ENCODE results near the gene GTF2IRD1.
A peak's percentile ranks its signal among the peaks of the same experiment; 100 is the strongest.
"Not testable (repeated sequence)": the region's sequence is repeated elsewhere in the genome, so short reads cannot be mapped to it uniquely, and the experiment has no call there.

The GTF2IRD1 gene, protein sequence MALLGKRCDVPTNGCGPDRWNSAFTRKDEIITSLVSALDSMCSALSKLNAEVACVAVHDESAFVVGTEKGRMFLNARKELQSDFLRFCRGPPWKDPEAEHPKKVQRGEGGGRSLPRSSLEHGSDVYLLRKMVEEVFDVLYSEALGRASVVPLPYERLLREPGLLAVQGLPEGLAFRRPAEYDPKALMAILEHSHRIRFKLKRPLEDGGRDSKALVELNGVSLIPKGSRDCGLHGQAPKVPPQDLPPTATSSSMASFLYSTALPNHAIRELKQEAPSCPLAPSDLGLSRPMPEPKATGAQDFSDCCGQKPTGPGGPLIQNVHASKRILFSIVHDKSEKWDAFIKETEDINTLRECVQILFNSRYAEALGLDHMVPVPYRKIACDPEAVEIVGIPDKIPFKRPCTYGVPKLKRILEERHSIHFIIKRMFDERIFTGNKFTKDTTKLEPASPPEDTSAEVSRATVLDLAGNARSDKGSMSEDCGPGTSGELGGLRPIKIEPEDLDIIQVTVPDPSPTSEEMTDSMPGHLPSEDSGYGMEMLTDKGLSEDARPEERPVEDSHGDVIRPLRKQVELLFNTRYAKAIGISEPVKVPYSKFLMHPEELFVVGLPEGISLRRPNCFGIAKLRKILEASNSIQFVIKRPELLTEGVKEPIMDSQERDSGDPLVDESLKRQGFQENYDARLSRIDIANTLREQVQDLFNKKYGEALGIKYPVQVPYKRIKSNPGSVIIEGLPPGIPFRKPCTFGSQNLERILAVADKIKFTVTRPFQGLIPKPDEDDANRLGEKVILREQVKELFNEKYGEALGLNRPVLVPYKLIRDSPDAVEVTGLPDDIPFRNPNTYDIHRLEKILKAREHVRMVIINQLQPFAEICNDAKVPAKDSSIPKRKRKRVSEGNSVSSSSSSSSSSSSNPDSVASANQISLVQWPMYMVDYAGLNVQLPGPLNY

GRCh38 chr7:74453322-74454011 lies at the start of gene GTF2IRD1:
Gene GTF2IRD1, plus strand, starts transcription at chr7:74453906. Its CDS starts 54,175 bp downstream, at chr7:74508081.
- peak; percentile 52 for DNase-seq

DNA sequence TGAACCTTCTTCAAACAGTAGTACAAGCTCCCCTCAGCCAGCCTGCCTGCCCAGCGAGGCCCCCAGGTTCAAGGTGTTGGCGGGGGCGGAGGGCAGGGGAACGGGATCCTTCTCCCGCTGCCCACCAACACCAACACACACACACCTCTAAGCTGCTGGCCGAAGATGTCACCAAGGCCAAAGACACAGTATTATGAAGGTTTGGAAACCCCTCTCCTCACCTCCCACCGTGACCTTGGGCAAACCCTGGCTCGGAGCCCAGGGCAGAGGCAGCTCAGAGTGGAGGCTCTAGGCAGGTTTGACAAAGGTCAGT lies 49.4 kb upstream of the GTF2IRD1 start:
- no peak for DNase-seq

GRCh38 chr7:74404741-74405140 lies 49.0 kb upstream of the GTF2IRD1 start:
- no peak for DNase-seq

DNA sequence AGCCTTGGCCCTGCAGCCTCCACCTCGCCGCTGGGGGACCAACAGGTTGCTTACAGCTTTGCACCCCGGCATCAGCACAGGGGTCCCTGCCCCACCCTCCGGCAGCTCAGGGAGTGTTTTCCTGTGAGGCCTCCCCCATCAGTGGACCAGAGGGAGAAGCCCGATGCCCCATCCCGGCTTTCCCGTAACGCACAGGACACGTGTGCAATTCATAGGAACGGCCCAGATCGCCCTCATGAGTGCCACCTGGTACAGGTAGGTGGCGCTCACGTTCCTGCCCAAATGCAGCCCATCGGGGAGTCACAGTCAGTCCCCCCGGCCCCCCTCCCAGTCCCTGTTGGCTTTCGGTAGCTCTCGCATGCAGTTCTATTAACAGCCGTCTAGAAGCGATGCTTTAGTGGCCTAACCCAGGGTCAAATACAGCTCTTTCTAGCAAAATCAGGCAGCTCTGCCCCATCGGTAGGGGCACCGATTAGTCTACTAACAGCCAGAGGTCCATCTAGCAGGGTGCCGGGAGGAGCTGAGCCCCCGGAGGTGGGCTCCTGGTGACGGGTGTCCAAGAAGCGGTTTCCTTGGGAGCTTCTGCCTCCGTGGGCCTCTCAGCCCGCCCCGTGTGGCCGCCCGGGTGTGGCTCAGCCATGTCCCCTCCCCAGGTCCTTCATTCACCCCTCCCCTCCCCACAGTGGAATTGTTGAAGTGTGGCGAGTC lies 48.4 kb upstream of the GTF2IRD1 start:
- DNase-seq, result no peak

DNA sequence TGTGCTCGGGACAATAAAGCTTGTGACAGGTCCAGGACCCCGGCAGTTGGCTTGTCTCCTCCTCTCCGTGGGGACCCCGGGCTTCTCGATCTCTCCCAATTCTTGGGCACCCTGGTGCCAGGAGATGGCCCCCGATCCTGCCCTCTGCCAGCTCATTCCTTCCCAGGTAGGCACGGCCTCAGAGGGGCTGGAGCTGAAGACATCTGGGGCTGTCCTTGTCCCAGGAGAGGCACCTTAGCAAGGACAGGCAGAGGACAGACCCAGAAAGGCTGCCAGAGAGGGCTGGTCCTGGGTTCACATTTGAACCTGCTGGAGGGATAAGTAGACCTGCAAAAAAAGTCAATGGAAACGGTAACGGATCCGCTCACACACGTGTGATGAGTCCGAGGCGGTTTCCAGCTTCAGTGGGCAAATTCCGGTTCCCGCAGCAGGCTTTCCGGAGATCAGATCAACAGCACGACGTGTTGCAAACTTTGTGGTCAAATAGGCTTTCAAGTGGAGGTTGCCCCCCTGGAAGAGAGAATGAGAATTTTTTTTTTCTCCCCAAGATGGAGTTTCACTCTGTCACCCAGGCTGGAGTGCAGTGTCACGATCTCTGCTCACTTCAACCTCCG lies 47.7 kb upstream of the GTF2IRD1 start:
- no peak for DNase-seq

DNA sequence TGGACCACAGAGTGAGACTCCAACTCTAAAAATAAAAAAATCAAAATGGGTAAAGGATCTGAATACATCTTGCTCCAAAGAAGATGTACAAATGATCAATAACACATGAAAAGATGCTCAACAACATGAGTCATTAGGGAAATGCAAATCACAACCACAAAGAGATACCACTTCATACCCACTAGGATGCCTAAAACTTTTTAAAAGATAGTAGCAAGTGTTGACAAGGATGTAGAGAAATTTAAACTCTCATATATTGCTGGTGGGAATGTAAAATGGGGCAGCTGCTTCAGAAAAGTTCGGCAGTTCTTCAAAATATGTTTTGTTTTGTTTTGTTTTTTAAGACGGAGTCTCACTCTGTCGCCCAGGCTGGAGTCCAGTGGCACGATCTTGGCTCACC lies 45.7 kb upstream of the GTF2IRD1 start:
- DNase-seq, result no peak

DNA sequence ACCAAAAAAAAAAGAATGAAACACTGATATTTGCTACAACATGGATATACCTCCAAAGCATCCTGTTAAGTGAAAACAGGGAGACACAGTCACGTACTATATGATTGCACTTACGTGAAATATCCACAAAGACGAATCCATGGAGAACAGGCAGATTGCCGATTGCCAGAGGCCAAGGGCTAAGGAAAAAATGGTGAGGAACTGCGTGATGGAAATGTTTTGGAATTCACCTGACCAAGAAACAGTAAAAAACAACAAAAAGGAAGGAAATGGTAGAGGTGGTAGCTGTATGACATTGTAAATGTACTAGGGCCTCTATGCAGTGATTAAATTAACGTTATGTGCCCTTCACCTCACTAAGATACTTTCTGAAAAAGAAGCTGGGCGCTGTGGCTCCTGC lies 44.1 kb upstream of the GTF2IRD1 start:
- no peak for DNase-seq

DNA sequence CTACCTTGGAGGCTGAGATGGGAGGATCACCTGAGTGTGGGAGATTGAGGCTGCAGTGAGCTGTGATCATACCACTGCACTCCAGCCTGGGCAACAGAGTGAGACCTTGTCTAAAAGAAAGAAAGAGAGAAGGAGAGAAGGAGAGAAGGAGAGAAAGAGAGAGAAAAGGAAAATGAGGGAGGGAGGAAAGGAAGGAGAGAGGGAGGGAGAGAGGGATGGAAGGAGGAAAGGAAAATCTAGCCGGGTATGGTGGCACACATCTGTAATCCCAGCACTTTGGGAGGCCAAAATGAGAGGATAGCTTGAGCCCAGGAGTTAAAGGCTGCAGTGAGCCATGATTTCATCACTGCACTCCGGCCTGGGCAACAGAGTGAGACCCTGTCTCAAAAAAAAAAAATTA lies 42.9 kb upstream of the GTF2IRD1 start:
- DNase-seq, result no peak

DNA sequence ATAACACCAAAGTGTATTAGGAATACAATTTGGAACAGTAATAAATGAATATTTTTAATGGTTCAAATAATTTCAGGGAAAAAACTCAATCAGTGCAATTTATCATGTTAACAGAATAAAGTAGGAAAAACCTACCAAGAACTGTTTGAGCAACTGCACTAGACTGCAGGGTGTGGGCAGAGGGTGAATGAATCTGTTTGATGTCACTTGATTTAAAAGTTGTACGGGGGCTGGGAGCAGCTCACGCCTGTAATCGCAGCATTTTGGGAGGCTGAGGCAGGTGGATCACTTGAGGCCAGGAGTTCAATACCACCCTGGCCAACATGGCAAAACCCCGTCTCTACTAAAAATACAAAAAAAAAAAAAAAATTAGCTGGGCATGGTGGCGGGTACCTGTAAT lies 42.1 kb upstream of the GTF2IRD1 start:
- DNase-seq, result not testable (repeated sequence)

GRCh38 chr7:74412056-74412455 lies 41.6 kb upstream of the GTF2IRD1 start:
- DNase-seq, result no peak

- DNase-seq, result no peak
Measured at GRCh38 chr7:74412603-74413002, 41.1 kb upstream of the GTF2IRD1 start.

- not testable (repeated sequence) for DNase-seq
Measured at GRCh38 chr7:74414595-74415333, 38.9 kb upstream of the GTF2IRD1 start.

- DNase-seq, result peak; percentile 59
Measured at GRCh38 chr7:74417419-74417971, 36.2 kb upstream of the GTF2IRD1 start.

- DNase-seq, result no peak
Measured at GRCh38 chr7:74418076-74418475, 35.6 kb upstream of the GTF2IRD1 start.

- no peak for DNase-seq
Measured at GRCh38 chr7:74418538-74418937, 35.2 kb upstream of the GTF2IRD1 start.

DNA sequence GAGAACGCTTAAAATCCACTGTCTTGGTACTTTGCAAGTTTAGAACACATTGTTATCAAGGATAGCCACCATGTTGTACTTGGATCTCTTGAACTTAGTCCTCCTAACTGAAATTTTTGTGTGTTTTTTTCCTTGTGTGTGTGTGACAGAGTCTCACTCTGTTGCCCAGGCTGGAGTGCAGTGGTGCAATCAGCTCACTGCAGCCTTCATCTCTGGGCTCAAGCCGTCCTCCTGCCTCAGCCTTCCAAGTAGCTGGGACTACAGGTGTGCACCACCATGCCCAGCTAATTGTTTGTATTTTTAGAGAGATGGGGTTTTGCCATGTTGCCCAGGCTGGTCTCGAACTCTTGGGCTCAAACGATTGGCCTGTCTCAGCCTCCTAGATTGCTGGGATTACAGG lies 34.5 kb upstream of the GTF2IRD1 start:
- not testable (repeated sequence) for DNase-seq

GRCh38 chr7:74420006-74420405 lies 33.7 kb upstream of the GTF2IRD1 start:
- no peak for DNase-seq

DNA sequence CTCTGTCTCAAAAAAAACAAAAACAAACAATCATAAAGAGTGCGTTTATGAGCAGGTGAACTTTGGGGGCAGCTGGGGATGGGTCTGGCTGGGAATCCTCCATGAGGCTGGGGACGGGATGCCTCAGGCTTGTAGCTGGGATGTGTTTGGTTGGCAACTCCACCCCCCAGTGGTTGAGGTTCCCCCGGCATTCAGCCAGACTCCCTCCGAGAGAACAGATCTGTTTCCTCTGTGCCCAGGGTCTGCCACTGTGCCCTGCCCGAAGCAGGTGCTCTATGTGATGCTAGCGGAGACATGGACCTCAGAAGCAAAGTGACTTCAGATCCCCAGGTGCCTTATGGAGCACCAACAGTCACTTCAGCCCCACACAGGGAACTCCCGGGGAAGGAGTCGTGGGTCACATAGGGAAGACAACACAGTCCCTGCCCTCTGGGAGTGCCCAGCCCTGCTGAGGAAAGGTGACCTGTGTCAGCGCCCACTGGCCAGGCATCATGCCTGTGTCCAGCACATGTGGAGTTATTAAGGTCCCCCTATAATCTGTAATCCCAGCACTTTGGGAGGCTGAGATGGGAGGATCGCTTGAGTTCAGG lies 29.3 kb upstream of the GTF2IRD1 start:
- DNase-seq, result no peak

- DNase-seq, result no peak
Measured at GRCh38 chr7:74428023-74428422, 25.7 kb upstream of the GTF2IRD1 start.

DNA sequence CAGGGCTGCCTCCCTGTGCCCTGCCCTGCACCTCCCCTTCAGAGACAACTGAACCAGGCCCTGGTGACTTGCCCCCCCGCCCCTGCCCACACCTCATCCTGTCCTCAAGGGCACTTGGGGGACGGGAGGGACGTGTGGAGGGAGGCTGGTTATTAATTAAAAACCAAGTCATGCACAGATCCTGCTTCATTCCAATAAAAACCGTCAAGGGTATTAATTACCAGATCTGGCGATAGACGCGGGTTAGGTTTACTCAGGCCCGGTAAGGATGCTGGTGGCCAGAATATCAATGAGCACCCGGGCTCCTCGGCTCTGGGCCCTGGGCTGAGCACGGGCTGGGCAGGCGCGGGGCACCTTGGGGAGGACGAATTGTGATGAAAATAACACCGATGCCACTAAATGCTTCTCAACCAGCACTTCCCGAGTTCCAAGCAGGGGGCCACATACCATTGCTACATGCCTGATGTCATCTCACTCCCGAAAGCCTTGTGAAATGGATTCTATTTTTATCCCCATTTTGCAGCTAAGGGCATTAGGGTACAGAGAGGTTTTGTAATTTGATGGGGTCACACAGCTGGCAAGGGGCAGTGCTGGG lies 24.5 kb upstream of the GTF2IRD1 start:
- no peak for DNase-seq
